CD4-positive, CD25-positive, alpha-beta regulatory T cell (primary cell): ENCODE measurements around the gene TESK2. TPM values are rescaled to one million over a fixed set of nuclear protein-coding genes. Genes with fewer than 3 reads are reported as not detected.

Experiments used
- ATAC-seq, 2 donors: fragments of 150-1000 bp; cut with Tn5 transposase; one replicate each; pipeline ENCODE4 v1.10.0; 2021; ENCODE audit warnings: low read depth in 2 of 2, moderate number of reproducible peaks in 2 of 2, moderate library complexity in 1 of 2
- DNase-seq, 3 donors: peaks; one replicate each; pipeline versions ENCODE4 v3.0.0 to v3.0.0-alpha.2; 2012 to 2022; ENCODE audit warnings: mixed read lengths in 1 of 3
- H3K27ac ChIP-seq: one replicate; pipeline ENCODE4 v1.7.0; 2013; ENCODE audit warnings: mild to moderate bottlenecking, low read length; ENCODE audit not compliant: insufficient read depth, poor library complexity, severe bottlenecking
- H3K27me3 ChIP-seq: one replicate; pipeline ENCODE4 v1.7.0; 2013; ENCODE audit warnings: low read length; ENCODE audit not compliant: control insufficient read depth, insufficient read depth
- H3K36me3 ChIP-seq: one replicate; pipeline ENCODE4 v1.7.0; 2013; ENCODE audit warnings: mild to moderate bottlenecking, low read length, moderate library complexity; ENCODE audit not compliant: control insufficient read depth, insufficient read depth
- H3K4me1 ChIP-seq: 2 replicates; pipeline ENCODE4 v1.7.0; 2013; ENCODE audit warnings: mild to moderate bottlenecking, low read length; ENCODE audit not compliant: insufficient read depth, control insufficient read depth, poor library complexity, severe bottlenecking
- H3K4me3 ChIP-seq: one replicate; pipeline ENCODE4 v1.7.0; 2013; ENCODE audit warnings: low read depth, mild to moderate bottlenecking, low read length, moderate library complexity
- H3K9me3 ChIP-seq, 2 experiments: 1 replicate in 1 of 2; 2 replicates in 1 of 2; pipeline ENCODE4 v1.7.0; 2013; ENCODE audit warnings: low read length in 2 of 2, mild to moderate bottlenecking in 1 of 2, moderate library complexity in 1 of 2; ENCODE audit not compliant: control insufficient read depth in 2 of 2
- H3K27ac Mint-ChIP-seq, 3 donors: one replicate each; pipeline ENCODE4 v1.8.0; 2020 to 2022; ENCODE audit warnings: mild to moderate bottlenecking in 3 of 3, mixed read lengths in 3 of 3, moderate library complexity in 2 of 3
- H3K27me3 Mint-ChIP-seq: one replicate; pipeline ENCODE4 v1.8.0; 2022; ENCODE audit warnings: mild to moderate bottlenecking, mixed read lengths
- H3K36me3 Mint-ChIP-seq: one replicate; pipeline ENCODE4 v1.8.0; 2020; ENCODE audit warnings: mixed read lengths
- H3K4me1 Mint-ChIP-seq, 4 donors: one replicate each; pipeline ENCODE4 v1.8.0; 2020 to 2022; ENCODE audit warnings: mixed read lengths in 4 of 4, mild to moderate bottlenecking in 1 of 4
- H3K4me3 Mint-ChIP-seq, 4 donors: one replicate each; pipeline ENCODE4 v1.8.0; 2020 to 2022; ENCODE audit warnings: mild to moderate bottlenecking in 4 of 4, mixed read lengths in 4 of 4, moderate library complexity in 3 of 4
- H3K9me3 Mint-ChIP-seq, 7 donors: one replicate each; pipeline ENCODE4 v1.8.0; 2020 to 2022; ENCODE audit warnings: mixed read lengths in 7 of 7, mild to moderate bottlenecking in 3 of 7, moderate library complexity in 2 of 7
- polyA plus RNA-seq, 4 donors: library from polyadenylated mRNA; unstranded; fragments of 300-500 nt; fragmentation: Illumina TruSeq; gene quantifications; one replicate each; pipeline ENCODE4 v1.2.3, GENCODE V29; 2021
- total RNA-seq: library from RNA; stranded (reverse); gene quantifications from one replicate; pipeline ENCODE4 v1.2.3, GENCODE V29; 2022

The TESK2 gene
- total and polyA plus RNA-seq, 5 donors from 2014 or later, result 2.9 to 5.3 (median 3.7) TPM

- Mint-ChIP-seq H3K4me3 (no peak overlapping the region), H3K27ac (no peak overlapping the region), H3K4me1 (no peaks in the 10 kb centered on the region), H3K27me3 (peaks cover 4% of the 10 kb centered on the region), H3K9me3 (no peaks in the 10 kb centered on the region), H3K36me3 (no peaks in the 10 kb centered on the region)
- Histone ChIP-seq H3K4me3 (no peak overlapping the region), H3K9me3 (no peaks in the 10 kb centered on the region), H3K4me1 (no peaks in the 10 kb centered on the region), H3K27me3 (peaks cover 1% of the 10 kb centered on the region), H3K36me3 (no peaks in the 10 kb centered on the region), H3K27ac (no peak overlapping the region)
- DNase-seq (no peak), ATAC-seq (no peak)
These were observed 176.7 kb downstream of the TESK2 start for GRCh38 chr1:45314266-45314665.

DNA sequence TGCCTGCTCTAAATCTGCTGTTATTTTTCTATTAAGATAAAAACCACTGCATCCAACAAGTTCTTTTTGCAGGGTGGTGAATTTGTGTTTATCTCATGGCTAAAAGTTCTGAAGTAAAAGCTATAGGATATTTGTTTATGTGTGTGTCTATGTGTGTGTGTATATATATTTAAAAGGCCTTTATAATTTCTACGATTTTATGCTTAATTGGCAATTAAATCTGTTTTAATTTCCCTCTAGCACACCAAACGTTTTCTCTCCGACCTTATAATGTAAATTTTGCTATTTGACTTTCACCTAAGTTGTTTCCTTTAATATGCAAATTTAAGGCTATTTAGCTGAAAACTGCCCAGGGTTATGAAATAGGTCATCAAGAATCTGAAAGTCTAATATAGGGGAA, 184.1 kb downstream of the TESK2 start:
- Mint-ChIP-seq H3K36me3 (no peaks in the 10 kb centered on the region), H3K4me3 (peak overlapping the region in 1 of 4 donors; percentile 79), H3K4me1 (peaks cover 0 to 40% (median 22%) of the 10 kb centered on the region in 4 donors), H3K27ac (no peak overlapping the region), H3K27me3 (peaks cover 4% of the 10 kb centered on the region), H3K9me3 (no peaks in the 10 kb centered on the region)
- Histone ChIP-seq H3K36me3 (no peaks in the 10 kb centered on the region), H3K27me3 (no peaks in the 10 kb centered on the region), H3K4me1 (peaks cover 13% of the 10 kb centered on the region), H3K9me3 (no peaks in the 10 kb centered on the region), H3K4me3 (no peak overlapping the region), H3K27ac (no peak overlapping the region)
- no peak for DNase-seq
- no peak for ATAC-seq

DNA sequence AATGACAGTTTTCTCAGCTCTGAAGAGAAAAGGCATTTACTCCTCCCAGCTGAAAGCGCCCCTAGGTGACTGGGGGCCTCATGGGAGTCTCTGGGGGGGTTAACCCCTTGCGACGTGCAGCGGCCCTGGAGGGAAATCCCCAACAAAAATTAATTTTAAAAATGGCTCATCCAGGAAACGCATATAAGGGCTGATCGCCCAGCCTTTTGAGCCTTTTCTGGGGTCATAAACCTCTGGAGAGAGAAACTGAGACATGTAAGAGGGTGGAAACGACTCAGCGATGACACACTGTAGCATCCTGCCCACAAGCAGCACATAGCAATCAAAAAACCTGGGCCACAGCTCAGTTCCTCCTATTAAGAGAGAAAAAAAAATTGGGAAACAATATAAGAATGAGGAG, 184.6 kb downstream of the TESK2 start:
- Mint-ChIP-seq H3K9me3 (no peaks in the 10 kb centered on the region), H3K27me3 (peaks cover 4% of the 10 kb centered on the region), H3K4me1 (peaks cover 0 to 44% (median 22%) of the 10 kb centered on the region in 4 donors), H3K4me3 (peak overlapping the region; percentile 13 to 92 (median 56)), H3K27ac (peak overlapping the region in 2 of 3 donors; percentile 23 to 66), H3K36me3 (no peaks in the 10 kb centered on the region)
- H3K27me3 ChIP-seq, result no peaks in the 10 kb centered on the region
- no peaks in the 10 kb centered on the region for H3K36me3 ChIP-seq
- ATAC-seq (no peak), DNase-seq (peak in 1 of 3 donors; percentile 56)
- H3K27ac ChIP-seq, result no peak overlapping the region
- H3K4me3 ChIP-seq, result no peak overlapping the region
- peaks cover 13% of the 10 kb centered on the region for H3K4me1 ChIP-seq
- no peaks in the 10 kb centered on the region for H3K9me3 ChIP-seq

DNA sequence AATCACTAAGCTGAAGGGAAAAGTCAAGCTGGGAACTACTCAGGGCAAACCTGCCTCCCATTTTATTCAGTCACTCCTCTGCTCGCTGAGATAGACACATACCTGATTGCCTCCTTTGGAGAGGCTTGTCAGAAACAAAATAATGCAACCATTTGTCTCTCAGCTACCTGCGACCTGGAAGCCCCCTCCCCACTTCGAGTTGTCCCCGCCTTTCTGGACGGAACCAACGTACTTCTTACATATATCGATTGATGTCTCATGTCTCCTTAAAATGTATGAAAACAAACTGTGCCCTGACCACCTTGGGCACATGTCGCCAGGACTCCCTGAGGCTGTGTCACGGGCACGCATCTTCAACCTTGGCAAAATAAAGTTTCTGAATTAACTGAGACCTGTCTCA, 185.7 kb downstream of the TESK2 start:
- H3K4me1 Mint-ChIP-seq, result peaks cover 4 to 49% (median 25%) of the 10 kb centered on the region in 4 donors
- H3K9me3 Mint-ChIP-seq, result no peaks in the 10 kb centered on the region
- peak overlapping the region; percentile 67 to 99 (median 92) for H3K4me3 Mint-ChIP-seq
- H3K4me1 ChIP-seq, result peaks cover 13% of the 10 kb centered on the region
- DNase-seq (no peak), ATAC-seq (no peak)
- no peaks in the 10 kb centered on the region for H3K36me3 Mint-ChIP-seq
- H3K36me3 ChIP-seq, result no peaks in the 10 kb centered on the region
- H3K4me3 ChIP-seq, result no peak overlapping the region
- H3K27ac ChIP-seq, result peak overlapping the region; percentile 1
- peak overlapping the region; percentile 96 to 98 (median 97) for H3K27ac Mint-ChIP-seq
- no peaks in the 10 kb centered on the region for H3K9me3 ChIP-seq
- H3K27me3 Mint-ChIP-seq, result peaks cover 6% of the 10 kb centered on the region
- H3K27me3 ChIP-seq, result no peaks in the 10 kb centered on the region

- Histone ChIP-seq H3K36me3 (no peaks in the 10 kb centered on the region), H3K27ac (peak overlapping the region; percentile 89), H3K27me3 (no peaks in the 10 kb centered on the region), H3K4me3 (peak overlapping the region; percentile 78), H3K4me1 (peaks cover 13% of the 10 kb centered on the region), H3K9me3 (no peaks in the 10 kb centered on the region)
- DNase-seq (peak in 1 of 3 donors; percentile 27), ATAC-seq (no peak)
- H3K4me1 Mint-ChIP-seq, result peaks cover 5 to 50% (median 25%) of the 10 kb centered on the region in 4 donors
- peak overlapping the region; percentile 92 to 99 (median 92) for H3K4me3 Mint-ChIP-seq
- H3K27me3 Mint-ChIP-seq, result peaks cover 5% of the 10 kb centered on the region
- no peaks in the 10 kb centered on the region for H3K9me3 Mint-ChIP-seq
- H3K27ac Mint-ChIP-seq, result peak overlapping the region; percentile 96 to 98 (median 97)
- H3K36me3 Mint-ChIP-seq, result no peaks in the 10 kb centered on the region
These were observed 186.5 kb downstream of the TESK2 start for GRCh38 chr1:45304311-45305081.

DNA sequence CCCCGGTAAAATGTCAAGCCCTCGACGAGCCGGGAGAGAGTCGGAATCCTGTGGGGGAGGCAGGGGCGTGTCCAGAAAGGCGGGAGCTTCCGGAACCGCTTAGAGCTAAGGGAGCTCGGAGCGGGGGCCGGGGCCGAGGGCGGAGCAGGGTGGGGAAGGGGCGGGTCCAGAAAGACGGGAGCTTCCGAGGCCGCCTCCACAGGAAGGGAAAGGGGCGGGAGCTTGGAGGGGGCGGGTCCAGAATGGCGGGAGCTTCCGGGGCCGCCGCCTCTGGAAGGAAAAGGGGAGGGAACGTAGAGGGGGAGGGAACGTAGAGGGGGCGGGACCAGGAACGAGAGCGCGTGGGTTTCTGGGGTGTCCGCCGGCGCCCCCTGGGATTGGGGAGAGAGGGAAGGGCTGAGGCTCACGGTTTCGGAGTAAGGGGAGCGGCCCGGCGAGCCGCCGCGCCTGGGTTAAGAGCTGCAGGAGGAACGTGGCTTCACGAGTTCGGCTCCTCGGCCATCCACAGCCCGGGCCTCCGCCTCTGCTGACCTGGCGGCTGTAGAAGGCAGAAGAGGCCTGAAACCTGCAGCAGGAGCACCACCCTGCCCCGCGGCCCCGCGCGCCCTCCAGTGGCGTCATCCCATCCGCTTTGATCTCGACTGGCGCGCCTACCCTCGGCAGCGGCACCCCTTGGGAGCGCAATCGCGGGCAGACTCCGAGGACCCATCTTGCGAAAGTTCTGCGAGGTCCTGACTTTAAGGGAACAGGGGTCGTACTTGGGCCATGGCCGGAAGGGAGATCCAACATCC, 187.2 kb downstream of the TESK2 start:
- Mint-ChIP-seq H3K27ac (peak overlapping the region; percentile 96 to 98 (median 97)), H3K27me3 (peaks cover 5% of the 10 kb centered on the region), H3K4me1 (peaks cover 5 to 50% (median 25%) of the 10 kb centered on the region in 4 donors), H3K4me3 (peak overlapping the region; percentile 92 to 99 (median 92)), H3K9me3 (no peaks in the 10 kb centered on the region), H3K36me3 (no peaks in the 10 kb centered on the region)
- Histone ChIP-seq H3K27ac (peak overlapping the region; percentile 89), H3K4me1 (peaks cover 13% of the 10 kb centered on the region), H3K4me3 (peak overlapping the region; percentile 78), H3K36me3 (no peaks in the 10 kb centered on the region), H3K27me3 (no peaks in the 10 kb centered on the region), H3K9me3 (no peaks in the 10 kb centered on the region)
- ATAC-seq, result peak; percentile 87 to 89
- DNase-seq, result peak; percentile 92 to 99 (median 96)

DNA sequence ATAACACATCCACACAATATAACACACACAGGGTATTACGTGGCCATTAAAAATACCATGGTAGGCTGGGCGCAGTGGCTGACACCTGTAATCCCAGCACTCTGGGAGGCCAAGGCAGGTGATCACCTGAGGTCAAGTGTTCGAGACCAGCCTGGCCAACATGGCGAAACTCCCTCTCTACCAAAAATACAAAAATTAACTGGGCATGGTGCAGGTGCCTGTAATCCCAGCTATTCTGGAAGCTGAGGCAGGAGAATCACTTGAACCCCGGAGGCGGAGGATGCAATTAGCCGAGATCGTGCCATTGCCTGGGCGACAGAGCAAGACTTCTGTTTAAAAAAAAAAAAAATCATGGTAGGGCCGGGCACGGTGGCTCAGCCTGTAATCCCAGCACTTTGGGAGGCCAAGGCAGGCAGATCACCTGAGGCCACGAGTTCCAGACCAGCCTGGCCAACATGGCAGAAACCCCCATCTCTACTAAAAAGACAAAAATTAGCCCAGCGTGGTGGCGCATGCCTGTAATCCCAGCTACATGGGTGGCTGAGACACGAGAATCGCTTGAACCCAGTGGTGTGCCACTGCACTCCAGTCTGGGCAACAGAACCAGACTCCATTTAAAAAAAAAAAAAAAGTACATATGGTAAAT, 188.3 kb downstream of the TESK2 start:
- H3K27ac Mint-ChIP-seq, result peak overlapping the region in 2 of 3 donors; percentile 6 to 36
- H3K36me3 Mint-ChIP-seq, result no peaks in the 10 kb centered on the region
- H3K9me3 Mint-ChIP-seq, result no peaks in the 10 kb centered on the region
- Histone ChIP-seq H3K27ac (peak overlapping the region; percentile 89), H3K9me3 (no peaks in the 10 kb centered on the region), H3K4me3 (peak overlapping the region; percentile 32), H3K4me1 (peaks cover 13% of the 10 kb centered on the region), H3K36me3 (no peaks in the 10 kb centered on the region), H3K27me3 (no peaks in the 10 kb centered on the region)
- peaks cover 5 to 50% (median 25%) of the 10 kb centered on the region in 4 donors for H3K4me1 Mint-ChIP-seq
- peak overlapping the region; percentile 92 to 99 (median 92) for H3K4me3 Mint-ChIP-seq
- H3K27me3 Mint-ChIP-seq, result peaks cover 5% of the 10 kb centered on the region
- no peak for ATAC-seq
- no peak for DNase-seq
